Peyer's patch (tissue), 4 donors: ENCODE measurements around the gene RLF.

ENCODE experiments used
- CTCF ChIP-seq, 6 experiments: fragments of 450-650 bp in 4 of 6; fragments of 200-600 bp in 2 of 6; sonication (generic) in 1 of 6; IDR thresholded peaks; one replicate each; pipeline ENCODE4 v1.5.1; 2017 to 2019; ENCODE audit warnings: antibody characterized with exemption in 6 of 6, mild to moderate bottlenecking in 3 of 6, moderate library complexity in 1 of 6
- POLR2A ChIP-seq, 2 donors: fragments of 450-650 bp; IDR thresholded peaks; one replicate each; pipeline ENCODE4 v1.5.1; 2017; ENCODE audit warnings: antibody characterized with exemption in 2 of 2, mild to moderate bottlenecking in 2 of 2, moderate library complexity in 2 of 2

DNA sequence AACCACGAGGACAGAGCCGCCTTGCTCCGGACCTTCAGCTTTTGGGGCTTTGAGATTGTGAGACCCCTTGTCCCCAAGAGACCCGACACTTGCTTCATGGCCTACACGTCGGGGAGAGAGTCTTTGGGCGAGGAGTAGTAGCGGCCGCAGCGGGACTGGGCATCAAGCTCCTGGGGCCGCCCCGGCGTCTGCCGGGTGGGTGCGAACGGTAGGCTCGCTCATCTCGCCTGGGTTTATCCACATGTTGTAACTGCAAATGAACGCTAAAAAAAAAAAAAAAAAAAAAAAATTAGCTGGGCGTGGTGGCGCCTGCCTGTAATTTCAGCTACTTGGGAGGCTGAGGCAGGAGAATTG is 27.9 kb upstream of the RLF start:
- TF ChIP-seq CTCF (IDR thresholded peaks at IDR 0.05) (no peak), POLR2A (IDR thresholded peaks at IDR 0.05) (no peak)
